PFSK-1 (cell line): ENCODE measurements around the gene MINDY1.

Experiments used
- FOXP2 ChIP-seq: optimal IDR thresholded peaks from 2 replicates; pipeline ENCODE3; 2011; ENCODE audit warnings: borderline replicate concordance, control low read depth, inconsistent platforms; ENCODE audit not compliant: insufficient read depth; ENCODE audit errors: extremely low read length, extremely low read depth
- POLR2AphosphoS5 ChIP-seq: IDR thresholded peaks from 2 replicates; pipeline ENCODE4 v1.6.1; 2012; ENCODE audit warnings: low read depth, mild to moderate bottlenecking, control low read depth, low read length, moderate library complexity
- SIN3A ChIP-seq: IDR thresholded peaks from 2 replicates; pipeline ENCODE4 v1.6.1; 2012; ENCODE audit warnings: mild to moderate bottlenecking, low read length, moderate library complexity, borderline replicate concordance; ENCODE audit not compliant: insufficient read depth
- TAF1 ChIP-seq: IDR thresholded peaks from 2 replicates; pipeline ENCODE4 v1.6.1; 2012; ENCODE audit warnings: low read length, control low read depth, borderline replicate concordance; ENCODE audit not compliant: insufficient read depth
- TF ChIP-seq, protein P1 (sequence below), 2 experiments: IDR thresholded peaks; 2 replicates each; pipeline versions ENCODE4 v1.6.1 to v1.8.0; 2011 to 2012; ENCODE audit warnings: low read depth in 2 of 2, low read length in 2 of 2, control low read depth in 1 of 2, inconsistent platforms in 1 of 2, mild to moderate bottlenecking in 1 of 2, moderate library complexity in 1 of 2; ENCODE audit not compliant: insufficient read depth in 1 of 2

GRCh38 chr1:150987924-150988323 lies 18.8 kb downstream of the MINDY1 start:
- TF ChIP-seq TAF1 (no peak), POLR2AphosphoS5 (no peak), SIN3A (no peak), FOXP2 (no peak)
- TF ChIP-seq, protein P1, sequence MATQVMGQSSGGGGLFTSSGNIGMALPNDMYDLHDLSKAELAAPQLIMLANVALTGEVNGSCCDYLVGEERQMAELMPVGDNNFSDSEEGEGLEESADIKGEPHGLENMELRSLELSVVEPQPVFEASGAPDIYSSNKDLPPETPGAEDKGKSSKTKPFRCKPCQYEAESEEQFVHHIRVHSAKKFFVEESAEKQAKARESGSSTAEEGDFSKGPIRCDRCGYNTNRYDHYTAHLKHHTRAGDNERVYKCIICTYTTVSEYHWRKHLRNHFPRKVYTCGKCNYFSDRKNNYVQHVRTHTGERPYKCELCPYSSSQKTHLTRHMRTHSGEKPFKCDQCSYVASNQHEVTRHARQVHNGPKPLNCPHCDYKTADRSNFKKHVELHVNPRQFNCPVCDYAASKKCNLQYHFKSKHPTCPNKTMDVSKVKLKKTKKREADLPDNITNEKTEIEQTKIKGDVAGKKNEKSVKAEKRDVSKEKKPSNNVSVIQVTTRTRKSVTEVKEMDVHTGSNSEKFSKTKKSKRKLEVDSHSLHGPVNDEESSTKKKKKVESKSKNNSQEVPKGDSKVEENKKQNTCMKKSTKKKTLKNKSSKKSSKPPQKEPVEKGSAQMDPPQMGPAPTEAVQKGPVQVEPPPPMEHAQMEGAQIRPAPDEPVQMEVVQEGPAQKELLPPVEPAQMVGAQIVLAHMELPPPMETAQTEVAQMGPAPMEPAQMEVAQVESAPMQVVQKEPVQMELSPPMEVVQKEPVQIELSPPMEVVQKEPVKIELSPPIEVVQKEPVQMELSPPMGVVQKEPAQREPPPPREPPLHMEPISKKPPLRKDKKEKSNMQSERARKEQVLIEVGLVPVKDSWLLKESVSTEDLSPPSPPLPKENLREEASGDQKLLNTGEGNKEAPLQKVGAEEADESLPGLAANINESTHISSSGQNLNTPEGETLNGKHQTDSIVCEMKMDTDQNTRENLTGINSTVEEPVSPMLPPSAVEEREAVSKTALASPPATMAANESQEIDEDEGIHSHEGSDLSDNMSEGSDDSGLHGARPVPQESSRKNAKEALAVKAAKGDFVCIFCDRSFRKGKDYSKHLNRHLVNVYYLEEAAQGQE (IDR thresholded peaks at IDR 0.05; ENCODE audit: insufficient read depth in 1 of 2, low read depth in 2 of 2, low read length in 2 of 2), result no peak
